Fibroblast of skin of left biceps (primary cell): ENCODE measurements around the gene DCK.

Source experiments
- DNase-seq, 2 experiments: peaks; one replicate each; pipeline ENCODE4 v3.0.0-alpha.2; 2013; ENCODE audit warnings: low read depth in 2 of 2

The DCK gene

GRCh38 chr4:70993181-70994068 is at the start of gene DCK:
Gene DCK, plus strand, starts transcription at chr4:70993649. Its CDS starts 187 bp downstream, at chr4:70993836.
- peak; percentile 67 to 70 for DNase-seq

GRCh38 chr4:70945046-70945445 is 48.4 kb upstream of the DCK start:
- no peak for DNase-seq

- no peak for DNase-seq
These were observed 47.9 kb upstream of the DCK start for GRCh38 chr4:70945452-70946055.

- no peak for DNase-seq
These were observed 46.5 kb upstream of the DCK start for GRCh38 chr4:70946939-70947338.

- no peak for DNase-seq
These were observed 44.7 kb upstream of the DCK start for GRCh38 chr4:70948665-70949260.

GRCh38 chr4:70954032-70954431 is 39.4 kb upstream of the DCK start:
- no peak for DNase-seq

GRCh38 chr4:70956549-70957210 is 36.8 kb upstream of the DCK start:
- no peak for DNase-seq

- DNase-seq, result peak; percentile 65 to 67
These were observed 34.8 kb upstream of the DCK start for GRCh38 chr4:70958681-70959080.

- DNase-seq, result no peak
These were observed 24.4 kb upstream of the DCK start for GRCh38 chr4:70969076-70969475.

- no peak for DNase-seq
These were observed 17.2 kb upstream of the DCK start for GRCh38 chr4:70976252-70976651.

GRCh38 chr4:70979445-70980008 is 13.9 kb upstream of the DCK start:
- no peak for DNase-seq

- no peak for DNase-seq
These were observed 13.3 kb upstream of the DCK start for GRCh38 chr4:70980196-70980595.

GRCh38 chr4:70984106-70984505 is 9.3 kb upstream of the DCK start:
- no peak for DNase-seq

GRCh38 chr4:70984589-70984988 is 8.9 kb upstream of the DCK start:
- DNase-seq, result no peak

- DNase-seq, result no peak
These were observed 1.9 kb upstream of the DCK start for GRCh38 chr4:70991596-70991995.

GRCh38 chr4:70992391-70992881 is 1.0 kb upstream of the DCK start:
- no peak for DNase-seq

- no peak for DNase-seq
These were observed 569 bp downstream of the DCK start for GRCh38 chr4:70994069-70994366.

- no peak for DNase-seq
These were observed 1.1 kb downstream of the DCK start for GRCh38 chr4:70994387-70995099.

GRCh38 chr4:70996018-70996360 is 2.5 kb downstream of the DCK start:
- no peak for DNase-seq

- DNase-seq, result no peak
These were observed 3.6 kb downstream of the DCK start for GRCh38 chr4:70997036-70997435.

GRCh38 chr4:70997546-70997945 is 4.1 kb downstream of the DCK start:
- no peak for DNase-seq
